ENCODE measurements around the gene USB1. TPM values are rescaled to one million over a fixed set of nuclear protein-coding genes. Genes with fewer than 3 reads are reported as not detected.
A peak's percentile ranks its signal among the peaks of the same experiment; 100 is the strongest.

The USB1 gene
- total and polyA plus RNA-seq, 3 donors from 2014 or later, result 39.7 to 63.7 (median 62.4) TPM

DNA sequence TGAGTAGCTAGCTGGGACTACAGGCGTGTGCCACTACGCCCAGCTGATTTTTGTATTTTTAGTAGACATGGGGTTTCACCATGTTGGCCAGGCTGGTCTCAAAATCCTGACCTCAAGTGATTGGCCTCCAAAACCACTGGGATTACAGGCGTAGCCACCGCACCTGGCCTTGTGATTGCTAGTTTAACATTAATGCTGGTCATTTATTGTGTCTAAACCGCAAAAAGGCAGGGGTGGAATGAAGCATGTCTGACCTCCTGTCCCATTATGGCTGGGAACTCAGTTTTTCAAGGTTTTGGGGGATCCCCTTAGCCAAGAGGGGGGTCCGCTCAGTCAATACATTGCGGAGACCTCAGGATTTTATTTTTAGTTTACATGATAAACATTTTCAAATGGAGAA, 19.6 kb upstream of the USB1 start:
- DNase-seq, result no peak
- Histone ChIP-seq H3K4me3 (no peak overlapping the region), H3K36me3 (ENCODE audit: low read depth, missing control alignments) (no peaks in the 10 kb centered on the region), H3K27ac (no peak overlapping the region), H3K27me3 (no peaks in the 10 kb centered on the region), H3K4me1 (peaks cover 4% of the 10 kb centered on the region), H3K9me3 (no peaks in the 10 kb centered on the region)
- WGBS, 2 donors, result 88 to 95% methylated on average over 7 of the region's 7 CpGs
- intact Hi-C loops (cut with DNase I; ENCODE audit: low total_unique reads), result no loop called here
- no peak for TF ChIP-seq POLR2A (IDR thresholded peaks at IDR 0.05)
- no peak for TF ChIP-seq CTCF (IDR thresholded peaks at IDR 0.05)

- Histone ChIP-seq H3K4me1 (peaks cover 4% of the 10 kb centered on the region), H3K27me3 (no peaks in the 10 kb centered on the region), H3K4me3 (no peak overlapping the region), H3K9me3 (no peaks in the 10 kb centered on the region), H3K36me3 (ENCODE audit: low read depth, missing control alignments) (no peaks in the 10 kb centered on the region), H3K27ac (no peak overlapping the region)
- DNase-seq, result no peak
- TF ChIP-seq CTCF (IDR thresholded peaks at IDR 0.05) (no peak), POLR2A (IDR thresholded peaks at IDR 0.05) (no peak)
- WGBS, 2 donors, result 86 to 90% methylated on average over 5 of the region's 5 CpGs
- intact Hi-C loops (cut with DNase I; ENCODE audit: low total_unique reads), result no loop called here
Measured at GRCh38 chr16:57982385-57982784, 18.8 kb upstream of the USB1 start.

GRCh38 chr16:57984443-57985203, 16.6 kb upstream of the USB1 start:
- intact Hi-C loops (cut with DNase I; ENCODE audit: low total_unique reads), result no loop called here
- TF ChIP-seq CTCF (IDR thresholded peaks at IDR 0.05) (no peak), POLR2A (IDR thresholded peaks at IDR 0.05) (no peak)
- H3K27ac ChIP-seq, result no peak overlapping the region

GRCh38 chr16:57985204-57986181, 15.7 kb upstream of the USB1 start:
- no peak for TF ChIP-seq POLR2A (IDR thresholded peaks at IDR 0.05)
- TF ChIP-seq CTCF (IDR thresholded peaks at IDR 0.05), result no peak
- Histone ChIP-seq H3K9me3 (no peaks in the 10 kb centered on the region), H3K27ac (no peak overlapping the region), H3K4me1 (peaks cover 4% of the 10 kb centered on the region), H3K4me3 (peak overlapping the region; percentile 44 to 62), H3K36me3 (ENCODE audit: low read depth, missing control alignments) (no peaks in the 10 kb centered on the region), H3K27me3 (no peaks in the 10 kb centered on the region)
- intact Hi-C loops (cut with DNase I; ENCODE audit: low total_unique reads), result no loop called here
- DNase-seq, result no peak
- 21 to 31% methylated on average over 38 to 62 of the region's 62 CpGs for WGBS, 2 donors

More at GRCh38 chr16:57984443-57985203, 16.6 kb upstream of the USB1 start:
- peak; percentile 90 for DNase-seq
- no peaks in the 10 kb centered on the region for H3K36me3 ChIP-seq (ENCODE audit: low read depth, missing control alignments)
- peaks cover 4% of the 10 kb centered on the region for H3K4me1 ChIP-seq
- H3K9me3 ChIP-seq, result no peaks in the 10 kb centered on the region
- no peaks in the 10 kb centered on the region for H3K27me3 ChIP-seq
- WGBS, 2 donors, result 7 to 14% methylated on average over 32 to 64 of the region's 64 CpGs
- H3K4me3 ChIP-seq, result peak overlapping the region; percentile 44 to 62
